Neural cell (in vitro differentiated cells): ENCODE data around the gene HMBS. TPM values are rescaled to one million over a fixed set of nuclear protein-coding genes. Genes with fewer than 3 reads are reported as not detected.

Experiments used
- H2AFZ ChIP-seq: fragments of 200-600, 300-800 bp; sonication (generic), shearing (Covaris generic); 2 replicates; pipeline ENCODE4 v1.6.0; 2014; ENCODE audit warnings: low read depth, mild to moderate bottlenecking, antibody characterized with exemption, low read length, moderate library complexity
- H3F3A ChIP-seq: fragments of 200-600 bp; shearing (Covaris generic); 2 replicates; pipeline ENCODE4 v1.6.1; 2016; ENCODE audit warnings: mild to moderate bottlenecking, moderate library complexity, mixed read lengths, antibody characterized with exemption, low read length; ENCODE audit not compliant: insufficient read depth, poor library complexity, severe bottlenecking
- H3K27ac ChIP-seq: fragments of 200-600, 300-800 bp; sonication (generic), shearing (Covaris generic); 2 replicates; pipeline ENCODE4 v1.5.1; 2014; ENCODE audit warnings: mild to moderate bottlenecking, low read length, moderate library complexity
- H3K27me3 ChIP-seq: fragments of 300-800, 200-600 bp; sonication (generic), shearing (Covaris generic); 2 replicates; pipeline ENCODE4 v1.6.0; 2014; ENCODE audit warnings: mild to moderate bottlenecking, low read depth, low read length, moderate library complexity; ENCODE audit not compliant: insufficient read depth
- H3K36me3 ChIP-seq: fragments of 300-800, 200-600 bp; sonication (generic), shearing (Covaris generic); 2 replicates; pipeline ENCODE4 v1.5.1; 2014; ENCODE audit warnings: mild to moderate bottlenecking, antibody characterized with exemption, low read length, moderate library complexity; ENCODE audit not compliant: insufficient read depth
- H3K4me2 ChIP-seq: fragments of 300-800, 200-600 bp; sonication (generic), shearing (Covaris generic); 2 replicates; pipeline ENCODE4 v1.6.0; 2014; ENCODE audit warnings: mild to moderate bottlenecking, low read length
- H3K4me3 ChIP-seq: fragments of 300-800, 200-600 bp; sonication (generic), shearing (Covaris generic); 2 replicates; pipeline ENCODE4 v1.5.1; 2014; ENCODE audit warnings: mild to moderate bottlenecking, low read length, moderate library complexity
- H3K79me2 ChIP-seq: fragments of 200-600 bp; shearing (Covaris generic); replicated peaks from 2 replicates; pipeline ENCODE4 v1.6.0; 2014; ENCODE audit warnings: mild to moderate bottlenecking, low read length, moderate library complexity; ENCODE audit not compliant: insufficient read depth
- H3K9ac ChIP-seq: fragments of 300-800, 200-600 bp; sonication (generic), shearing (Covaris generic); 2 replicates; pipeline ENCODE4 v1.6.1; 2016; ENCODE audit warnings: mild to moderate bottlenecking, low read length, mixed read lengths
- H3K9me2 ChIP-seq: fragments of 200-600 bp; shearing (Covaris generic); 2 replicates; pipeline ENCODE4 v1.6.1; 2016; ENCODE audit warnings: mild to moderate bottlenecking, low read length, mixed read lengths; ENCODE audit not compliant: insufficient read depth
- H3K9me3 ChIP-seq: fragments of 200-600, 300-800 bp; sonication (generic), shearing (Covaris generic); 2 replicates; pipeline ENCODE4 v1.6.1; 2016; ENCODE audit warnings: mild to moderate bottlenecking, mixed run types, low read length, moderate library complexity, mixed read lengths
- H4K20me1 ChIP-seq: fragments of 200-600 bp; shearing (Covaris generic); 2 replicates; pipeline ENCODE4 v1.6.1; 2016; ENCODE audit warnings: mild to moderate bottlenecking, mixed run types; ENCODE audit not compliant: insufficient read depth
- CTCF ChIP-seq: fragments of 450-650 bp; IDR thresholded peaks from 2 replicates; pipeline ENCODE4 v1.5.1; 2014; ENCODE audit warnings: antibody characterized with exemption, mild to moderate bottlenecking, moderate library complexity; ENCODE audit not compliant: poor library complexity, severe bottlenecking
- EP300 ChIP-seq: fragments of 450-650 bp; conservative IDR thresholded peaks from 2 replicates; pipeline ENCODE4 v1.6.1; 2014; ENCODE audit warnings: antibody characterized with exemption, mild to moderate bottlenecking, moderate library complexity; ENCODE audit not compliant: poor library complexity, severe bottlenecking
- EZH2 ChIP-seq: fragments of 200-600, 300-800 bp; shearing (Covaris generic), sonication (generic); IDR thresholded peaks from 2 replicates; pipeline ENCODE4 v1.6.1; 2014; ENCODE audit warnings: antibody characterized with exemption, low read length, borderline replicate concordance, mild to moderate bottlenecking; ENCODE audit not compliant: insufficient read depth, poor library complexity, severe bottlenecking
- MXI1 ChIP-seq: fragments of 450-650 bp; conservative IDR thresholded peaks from 2 replicates; pipeline ENCODE4 v1.6.1; 2014; ENCODE audit warnings: antibody characterized with exemption, mild to moderate bottlenecking; ENCODE audit not compliant: poor library complexity, severe bottlenecking
- POLR2AphosphoS5 ChIP-seq: IDR thresholded peaks from 2 replicates; pipeline ENCODE4 v1.6.1; 2012
- RAD21 ChIP-seq: fragments of 450-650 bp; conservative IDR thresholded peaks from 2 replicates; pipeline ENCODE4 v1.6.1; 2014; ENCODE audit warnings: antibody characterized with exemption, mild to moderate bottlenecking, moderate library complexity
- REST ChIP-seq: IDR thresholded peaks from 2 replicates; pipeline ENCODE4 v1.6.1; 2012; ENCODE audit warnings: borderline replicate concordance
- SMC3 ChIP-seq: fragments of 450-650 bp; conservative IDR thresholded peaks from 2 replicates; pipeline ENCODE4 v1.6.1; 2014; ENCODE audit warnings: antibody characterized with exemption, mild to moderate bottlenecking, moderate library complexity; ENCODE audit not compliant: poor library complexity
- TAF1 ChIP-seq: IDR thresholded peaks from 2 replicates; pipeline ENCODE4 v1.6.1; 2012; ENCODE audit warnings: low read depth
- polyA plus RNA-seq: library from polyadenylated mRNA; depleted of rRNA; stranded (reverse); fragments of >200 nt; gene quantifications from 2 replicates; pipeline ENCODE4 v1.2.3, GENCODE V29; 2014

Gene HMBS
- polyA plus RNA-seq, 1 donor from 2014 or later = 15.9 TPM

- Histone ChIP-seq H3K9ac (peak overlapping the region; percentile 75), H2AFZ (peak overlapping the region; percentile 77), H3K4me2 (peak overlapping the region; percentile 88), H4K20me1 (no peaks in the 10 kb centered on the region), H3K27me3 (no peaks in the 10 kb centered on the region), H3K36me3 (no peaks in the 10 kb centered on the region), H3K27ac (peak overlapping the region; percentile 90), H3K4me3 (peak overlapping the region; percentile 82), H3K9me2 (no peaks in the 10 kb centered on the region), H3F3A (no peaks in the 10 kb centered on the region), H3K9me3 (no peaks in the 10 kb centered on the region), H3K79me2 (no peaks in the 10 kb centered on the region)
- TF ChIP-seq CTCF = peak; percentile 45
- TF ChIP-seq POLR2AphosphoS5 = no peak
- peak; percentile 2 for TF ChIP-seq TAF1
- TF ChIP-seq RAD21 = no peak
- TF ChIP-seq EZH2 = no peak
- no peak for TF ChIP-seq REST
- no peak for TF ChIP-seq SMC3
- no peak for TF ChIP-seq EP300
Observed at GRCh38 chr11:119100994-119101758, 16.5 kb downstream of the HMBS start.

- peak within 1 kb of the TSS; percentile 82 for H3K4me3 ChIP-seq
- H4K20me1 ChIP-seq = no peaks in the 10 kb centered on the region
- H3K79me2 ChIP-seq = no peaks in the 10 kb centered on the region
- H3K27me3 ChIP-seq = no peaks in the 10 kb centered on the region
- no peaks in the 10 kb centered on the region for H3K36me3 ChIP-seq
- H3K9ac ChIP-seq = peak within 1 kb of the TSS; percentile 75
- TF ChIP-seq RAD21 (no peak), TAF1 (peak; percentile 55), POLR2AphosphoS5 (peak; percentile 26), EP300 (peak; percentile 53), CTCF (no peak), SMC3 (no peak), MXI1 (peak; percentile 97), REST (peak; percentile 24), EZH2 (no peak)
- no peaks in the 10 kb centered on the region for H3F3A ChIP-seq
- no peaks in the 10 kb centered on the region for H3K9me3 ChIP-seq
- peak within 1 kb of the TSS; percentile 77 for H2AFZ ChIP-seq
- no peaks in the 10 kb centered on the region for H3K9me2 ChIP-seq
- peak within 1 kb of the TSS; percentile 90 for H3K27ac ChIP-seq
- H3K4me2 ChIP-seq = peak within 1 kb of the TSS; percentile 88
Observed at GRCh38 chr11:119101759-119102423, 17.2 kb downstream of the HMBS start, which contains the start of gene DPAGT1. Gene DPAGT1 (minus strand): TSS chr11:119101853. CDS start chr11:119101655, 198 bp downstream.
